Esophagus (tissue), 2 donors: Measurements from ENCODE around the gene FYN. TPM values are rescaled to one million over a fixed set of nuclear protein-coding genes. Genes with fewer than 3 reads are reported as not detected.

Experiments used
- H3K27ac ChIP-seq, 2 donors: one replicate each; pipeline ENCODE4 v1.5.1; 2013; ENCODE audit warnings: low read depth in 2 of 2, mild to moderate bottlenecking in 2 of 2, inconsistent platforms in 1 of 2, low read length in 1 of 2, moderate library complexity in 1 of 2
- H3K27me3 ChIP-seq, 2 donors: one replicate each; pipeline ENCODE4 v1.6.1; 2013; ENCODE audit warnings: low read length in 2 of 2, control low read depth in 1 of 2, mild to moderate bottlenecking in 1 of 2; ENCODE audit not compliant: insufficient read depth in 2 of 2, control insufficient read depth in 1 of 2
- H3K36me3 ChIP-seq, 2 donors: one replicate each; pipeline ENCODE4 v1.6.1; 2013; ENCODE audit warnings: low read length in 1 of 2; ENCODE audit not compliant: control insufficient read depth in 2 of 2, insufficient read depth in 2 of 2
- H3K4me1 ChIP-seq, 2 donors: one replicate each; pipeline ENCODE4 v1.6.1; 2013; ENCODE audit warnings: low read length in 1 of 2; ENCODE audit not compliant: control insufficient read depth in 2 of 2, insufficient read depth in 2 of 2
- H3K4me3 ChIP-seq, 2 donors: one replicate each; pipeline ENCODE4 v1.5.1; 2013; ENCODE audit warnings: low read length in 2 of 2, mild to moderate bottlenecking in 2 of 2, low read depth in 1 of 2, moderate library complexity in 1 of 2
- H3K9me3 ChIP-seq, 2 donors: one replicate each; pipeline ENCODE4 v1.6.1; 2013; ENCODE audit warnings: mild to moderate bottlenecking in 2 of 2, low read depth in 1 of 2, low read length in 1 of 2, moderate library complexity in 1 of 2; ENCODE audit not compliant: control insufficient read depth in 2 of 2, insufficient read depth in 1 of 2
- WGBS, 2 donors: extraction: QIAGEN DNeasy Blood & Tissue Kit; methylation state at CpG; one replicate each; pipeline ENCODE4 v1.1.7; 2013; 5-methylcytosine and 5-hydroxymethylcytosine counted together
- polyA plus RNA-seq, 2 donors: library from polyadenylated mRNA; stranded (reverse); fragments of 200-250 nt; gene quantifications; one replicate each; pipeline ENCODE4 v1.2.3, GENCODE V29; 2013
- donor health status: healthy with polysubstance abuse.
- donor health status: Bipolar disorder and iron deficiency.

FYN gene
- polyA plus RNA-seq, 2 donors, result 6.7 to 8.4 TPM

DNA sequence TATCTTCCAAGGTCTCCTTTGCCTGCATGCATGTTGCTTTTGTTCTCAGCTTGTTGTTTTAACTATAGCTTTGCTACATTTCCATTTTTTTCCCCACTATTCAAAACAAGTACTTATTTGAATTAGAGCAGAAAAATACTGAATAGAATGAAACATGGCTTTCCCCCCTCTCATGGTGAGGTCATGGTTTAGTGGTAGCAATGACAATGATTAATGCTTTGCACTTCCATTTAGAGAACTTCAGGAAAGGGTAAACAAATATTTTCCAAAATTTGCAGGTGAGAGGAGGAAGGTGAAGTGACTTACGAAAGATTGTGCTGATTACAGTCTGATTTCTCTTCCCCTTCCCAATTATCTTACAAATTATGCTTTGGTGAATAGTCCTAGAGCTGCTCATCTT is 219.8 kb downstream of the FYN start:
- Histone ChIP-seq H3K36me3 (no peaks in the 10 kb centered on the region), H3K9me3 (no peaks in the 10 kb centered on the region), H3K27me3 (no peaks in the 10 kb centered on the region), H3K4me1 (peaks cover 0 to 2% of the 10 kb centered on the region in 2 donors), H3K4me3 (no peak overlapping the region), H3K27ac (no peak overlapping the region)
- WGBS, 2 donors, result 89 to 90% methylated on average over 1 of the region's 1 CpG

DNA sequence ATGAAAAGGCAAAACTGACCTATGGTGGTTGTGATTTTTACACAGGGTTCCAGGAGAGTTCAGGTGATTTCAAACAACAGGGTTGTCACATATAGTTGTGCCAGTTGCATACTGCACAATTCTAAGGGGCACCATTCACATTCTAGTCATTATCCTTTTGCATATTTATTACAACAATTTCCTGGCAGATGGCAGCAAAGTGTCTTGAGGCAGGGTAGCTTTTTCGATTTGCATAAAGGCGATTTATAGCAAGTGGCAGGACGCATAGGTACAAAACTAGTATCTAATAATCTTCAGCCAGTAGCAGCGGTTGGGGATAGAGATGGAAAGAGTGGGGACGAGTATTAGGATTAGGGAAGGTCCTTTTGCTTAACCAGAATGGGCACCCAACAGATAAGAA is 221.1 kb downstream of the FYN start:
- Histone ChIP-seq H3K9me3 (no peaks in the 10 kb centered on the region), H3K4me1 (no peaks in the 10 kb centered on the region), H3K4me3 (no peak overlapping the region), H3K36me3 (no peaks in the 10 kb centered on the region), H3K27me3 (no peaks in the 10 kb centered on the region), H3K27ac (no peak overlapping the region)
- WGBS, 2 donors, result 91 to 92% methylated on average over 5 of the region's 5 CpGs

DNA sequence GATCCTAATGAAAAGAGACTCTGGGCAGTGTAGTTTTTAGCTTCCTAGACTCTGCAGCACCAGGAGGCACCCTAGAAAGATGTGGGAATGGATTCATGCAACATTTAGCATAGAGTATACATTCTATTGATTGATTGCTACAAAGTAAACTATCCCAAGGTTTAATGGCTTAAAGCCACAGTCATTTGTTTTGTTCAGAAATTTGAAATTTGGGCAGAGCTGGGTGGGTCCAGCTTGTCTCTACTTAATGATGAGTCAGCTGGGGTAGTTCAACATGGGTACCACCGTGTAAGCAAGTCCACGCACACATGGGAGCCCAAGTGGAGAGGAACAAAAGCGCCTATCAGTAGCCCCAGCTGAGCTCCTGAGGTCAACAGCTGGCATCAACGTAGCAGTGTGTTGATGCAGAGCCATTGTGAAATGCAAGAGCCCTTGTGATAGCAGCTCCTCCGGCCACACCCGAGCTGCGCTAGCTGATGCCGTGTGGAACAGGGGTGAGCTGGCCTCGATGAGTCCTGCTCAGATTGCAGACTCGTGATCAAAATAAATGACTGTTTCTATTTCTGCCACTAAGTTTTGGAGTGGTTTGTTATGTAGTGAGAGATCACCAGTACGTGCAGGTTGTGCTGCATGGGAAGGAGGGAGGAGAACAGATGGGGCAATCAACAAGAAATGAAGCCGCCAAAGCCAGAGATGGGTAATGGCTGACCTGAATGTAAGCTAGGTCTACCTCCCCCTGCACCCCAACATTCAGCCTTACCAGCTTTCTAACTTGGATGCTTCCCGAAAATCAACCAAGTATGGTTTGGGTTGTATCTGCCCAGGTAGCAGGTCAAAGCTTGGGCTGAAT is 221.8 kb downstream of the FYN start:
- H3K27ac ChIP-seq, result no peak overlapping the region
- WGBS, 2 donors, result 80 to 82% methylated on average over 13 of the region's 13 CpGs
- no peaks in the 10 kb centered on the region for H3K9me3 ChIP-seq
- peaks cover 0 to 4% of the 10 kb centered on the region in 2 donors for H3K4me1 ChIP-seq
- no peaks in the 10 kb centered on the region for H3K36me3 ChIP-seq
- no peaks in the 10 kb centered on the region for H3K27me3 ChIP-seq
- no peak overlapping the region for H3K4me3 ChIP-seq

DNA sequence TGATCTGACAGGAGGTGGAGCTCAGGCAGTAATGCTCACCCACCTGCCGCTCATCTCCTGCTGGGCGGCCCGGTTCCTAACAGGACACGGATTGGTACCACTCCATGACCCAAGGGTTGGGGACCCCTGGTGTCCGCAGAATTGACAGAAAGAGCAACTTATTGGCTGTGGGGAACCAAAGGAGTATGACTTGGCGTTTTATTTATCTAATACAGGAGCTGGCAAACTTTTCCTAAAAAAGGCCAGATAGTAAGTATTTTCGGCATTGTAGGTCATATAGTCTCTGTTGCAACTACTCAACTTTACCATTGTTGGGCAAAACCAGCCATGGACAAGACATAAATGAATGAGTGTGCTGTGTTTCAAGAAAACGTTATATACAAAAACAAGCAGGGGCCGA is 223.2 kb downstream of the FYN start:
- no peaks in the 10 kb centered on the region for H3K27me3 ChIP-seq
- no peak overlapping the region for H3K4me3 ChIP-seq
- H3K9me3 ChIP-seq, result no peaks in the 10 kb centered on the region
- WGBS, 2 donors, result 76 to 85% methylated on average over 9 of the region's 9 CpGs
- no peaks in the 10 kb centered on the region for H3K36me3 ChIP-seq
- H3K27ac ChIP-seq, result no peak overlapping the region
- peaks cover under 1 to 5% of the 10 kb centered on the region in 2 donors for H3K4me1 ChIP-seq

DNA sequence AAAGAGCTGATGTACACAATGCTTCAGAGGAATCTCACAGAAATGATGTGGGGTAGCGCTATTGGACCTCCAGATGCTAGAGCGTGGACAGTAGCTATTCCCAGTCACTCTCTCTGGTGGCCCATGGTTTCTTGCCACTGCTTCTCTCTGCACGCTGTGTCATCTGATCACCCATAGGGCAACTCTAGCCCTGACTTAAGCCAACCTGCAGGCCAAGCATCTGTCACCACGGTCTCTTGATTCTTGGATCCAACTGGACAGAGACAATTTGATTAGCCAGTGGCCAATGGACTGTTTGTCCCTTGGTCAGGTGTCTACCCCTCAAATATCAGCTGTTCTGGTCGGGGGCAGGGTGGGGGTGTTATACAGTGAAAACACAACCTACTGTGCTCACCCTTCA is 225.2 kb downstream of the FYN start:
- no peaks in the 10 kb centered on the region for H3K9me3 ChIP-seq
- H3K27ac ChIP-seq, result no peak overlapping the region
- H3K27me3 ChIP-seq, result no peaks in the 10 kb centered on the region
- peaks cover 4 to 7% of the 10 kb centered on the region in 2 donors for H3K4me1 ChIP-seq
- H3K4me3 ChIP-seq, result no peak overlapping the region
- no peaks in the 10 kb centered on the region for H3K36me3 ChIP-seq
- 94 to 97% methylated on average over 5 of the region's 5 CpGs for WGBS, 2 donors

DNA sequence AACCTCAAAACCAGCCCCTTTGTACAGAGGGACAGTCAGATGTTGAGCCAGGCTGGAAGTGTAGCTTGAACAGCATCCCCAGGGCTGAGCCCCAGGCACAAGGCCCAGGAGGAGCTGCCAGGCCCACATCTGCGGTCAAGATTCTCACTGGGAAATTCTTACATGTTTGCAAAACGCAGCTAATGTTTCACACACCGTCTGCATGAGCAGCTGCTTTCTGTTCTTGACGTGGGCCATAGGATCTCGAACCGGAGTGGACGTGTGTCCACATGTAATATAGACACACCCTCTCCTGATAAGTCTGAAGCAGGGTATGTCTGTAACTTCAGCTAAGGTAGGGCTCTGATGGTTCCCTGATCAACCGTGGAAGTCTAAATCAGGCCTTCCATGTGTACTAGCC is 226.3 kb downstream of the FYN start:
- Histone ChIP-seq H3K27ac (no peak overlapping the region), H3K27me3 (no peaks in the 10 kb centered on the region), H3K4me3 (no peak overlapping the region), H3K36me3 (no peaks in the 10 kb centered on the region), H3K4me1 (peaks cover 4 to 7% of the 10 kb centered on the region in 2 donors), H3K9me3 (no peaks in the 10 kb centered on the region)
- 38 to 59% methylated on average over 8 of the region's 8 CpGs for WGBS, 2 donors

DNA sequence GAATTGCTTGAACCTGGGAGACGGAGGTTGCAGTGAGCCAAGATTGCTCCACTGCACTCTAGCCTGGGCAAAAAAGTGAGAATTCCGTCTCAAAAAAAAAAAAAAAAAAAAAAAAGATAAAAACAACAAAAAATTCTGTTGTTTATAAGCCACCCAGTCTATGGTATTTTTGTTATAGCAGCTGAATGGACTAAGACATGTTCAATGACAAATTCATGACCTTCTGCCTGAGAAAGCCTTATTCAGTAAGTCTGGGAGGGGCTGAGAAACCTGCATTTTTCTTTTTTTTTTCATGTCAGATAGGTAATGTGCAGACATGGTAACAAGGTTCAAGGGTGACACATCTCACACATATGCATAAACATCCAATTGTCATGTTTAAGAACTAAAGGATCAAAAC is 227.2 kb downstream of the FYN start:
- H3K36me3 ChIP-seq, result no peaks in the 10 kb centered on the region
- H3K9me3 ChIP-seq, result no peaks in the 10 kb centered on the region
- H3K27ac ChIP-seq, result no peak overlapping the region
- H3K4me3 ChIP-seq, result no peak overlapping the region
- no peaks in the 10 kb centered on the region for H3K27me3 ChIP-seq
- WGBS, 2 donors, result 55 to 77% methylated on average over 2 of the region's 2 CpGs
- peaks cover 4 to 7% of the 10 kb centered on the region in 2 donors for H3K4me1 ChIP-seq

DNA sequence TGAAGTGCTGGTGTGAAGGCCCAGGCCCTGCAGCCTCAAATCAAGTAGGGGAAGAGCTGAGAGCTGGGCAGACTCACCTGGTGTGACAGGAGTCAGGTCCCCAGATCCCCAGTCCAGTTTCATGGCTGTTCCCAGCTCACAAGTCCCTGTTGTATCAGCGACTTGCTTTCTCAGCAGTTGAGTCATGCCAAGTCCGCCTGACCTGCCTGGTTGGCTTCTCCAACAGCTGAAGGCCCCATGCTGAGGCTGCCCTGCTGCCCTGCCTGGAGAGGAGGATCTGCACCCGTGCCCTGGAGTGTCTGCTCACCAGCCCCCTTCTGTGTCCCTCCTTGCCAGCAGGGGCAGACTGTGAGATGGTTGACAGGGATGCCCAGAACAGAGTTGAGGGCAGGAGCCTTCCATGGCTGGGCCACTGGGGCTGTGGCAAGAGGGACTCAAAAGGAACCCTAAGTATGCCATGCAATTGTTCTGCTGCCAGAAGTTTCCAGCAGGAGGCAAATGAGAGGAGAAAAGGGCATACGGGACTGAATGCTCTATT is 228.3 kb downstream of the FYN start:
- no peaks in the 10 kb centered on the region for H3K27me3 ChIP-seq
- H3K9me3 ChIP-seq, result no peaks in the 10 kb centered on the region
- no peak overlapping the region for H3K27ac ChIP-seq
- no peaks in the 10 kb centered on the region for H3K36me3 ChIP-seq
- peaks cover 4 to 7% of the 10 kb centered on the region in 2 donors for H3K4me1 ChIP-seq
- H3K4me3 ChIP-seq, result no peak overlapping the region
- 74 to 75% methylated on average over 4 of the region's 4 CpGs for WGBS, 2 donors

DNA sequence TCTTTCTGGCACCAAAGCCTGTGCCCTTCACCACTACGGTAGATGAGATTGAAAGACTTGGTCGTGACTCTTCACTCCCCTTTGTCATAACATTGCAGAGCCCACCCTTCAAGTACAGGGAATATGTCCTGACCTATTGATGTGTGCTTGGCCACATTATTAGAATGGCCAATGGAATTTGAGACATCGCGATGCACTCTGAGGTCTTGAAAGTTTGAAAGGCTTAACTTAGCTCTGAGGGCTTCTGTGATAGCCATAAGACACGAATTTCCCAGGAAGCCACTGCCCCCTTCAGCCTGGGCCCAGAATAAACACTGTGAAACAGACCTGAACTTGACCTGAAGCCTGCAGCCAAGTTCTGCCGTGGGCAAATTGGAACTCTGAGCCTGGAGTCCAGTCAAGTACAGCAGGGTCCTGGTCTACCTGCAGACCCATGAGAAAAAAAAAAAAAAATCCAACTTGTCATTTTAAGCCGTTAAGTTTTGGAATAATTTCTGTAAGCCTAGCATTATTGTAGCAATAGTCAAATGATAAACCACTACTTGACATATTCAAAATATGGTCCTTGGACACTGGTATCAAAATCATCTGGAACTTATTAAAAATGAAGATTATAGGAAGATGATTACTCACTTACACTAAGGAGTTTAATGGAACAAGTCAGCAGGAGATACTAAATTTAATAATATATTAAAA is 230.6 kb downstream of the FYN start:
- Histone ChIP-seq H3K27ac (no peak overlapping the region), H3K4me1 (peaks cover 4 to 7% of the 10 kb centered on the region in 2 donors), H3K4me3 (no peak overlapping the region), H3K27me3 (no peaks in the 10 kb centered on the region), H3K9me3 (no peaks in the 10 kb centered on the region), H3K36me3 (no peaks in the 10 kb centered on the region)
- 35 to 36% methylated on average over 7 of the region's 7 CpGs for WGBS, 2 donors
